Measurements from ENCODE around the gene RLF. TPM values are rescaled to one million over a fixed set of nuclear protein-coding genes. Genes with fewer than 3 reads are reported as not detected.

The RLF gene
- total and polyA plus RNA-seq, 10 of the 15 experiments (the other 5 are each of a cell fraction or from before 2014, with no cell fraction given), result 2.0 to 19.8 (median 8.7) TPM

- no peaks in the 10 kb centered on the region for H4K20me1 ChIP-seq (ENCODE audit: control insufficient read depth, insufficient read depth)
- no peaks in the 10 kb centered on the region for H3K27me3 ChIP-seq (replicated peaks in 1 of 2; ENCODE audit: control insufficient read depth in 2 of 2, insufficient read depth in 2 of 2, low read length in 1 of 2)
- H3K9me3 ChIP-seq (replicated peaks; ENCODE audit: control insufficient read depth, insufficient read depth, low read length), result no peaks in the 10 kb centered on the region
- no peak overlapping the region for H2AFZ ChIP-seq (ENCODE audit: control insufficient read depth, low read depth, low read length)
- peaks cover 13% of the 10 kb centered on the region for H3K4me1 ChIP-seq (ENCODE audit: control insufficient read depth, insufficient read depth, low read length)
- ATAC-seq, result peak; percentile 41
- FAIRE-seq, result no peak
- SMC1A ChIA-PET (ENCODE audit: uncharacterized antibody, unreplicated experiment), result interaction anchor here (0.8 to 4.3 kb wide), 17 partner anchors 9 to 89 kb away, joined by 3 to 44 read pairs (median 4); partner anchors contain the start of gene ZMPSTE24
- RAD21 ChIA-PET (ENCODE audit: unreplicated experiment), result interaction anchor here (1.0 to 4.0 kb wide), 9 partner anchors 10 to 163 kb away, joined by 3 to 28 read pairs (median 4); no protein-coding TSS in a partner anchor
- TF ChIP-seq, protein P1, sequence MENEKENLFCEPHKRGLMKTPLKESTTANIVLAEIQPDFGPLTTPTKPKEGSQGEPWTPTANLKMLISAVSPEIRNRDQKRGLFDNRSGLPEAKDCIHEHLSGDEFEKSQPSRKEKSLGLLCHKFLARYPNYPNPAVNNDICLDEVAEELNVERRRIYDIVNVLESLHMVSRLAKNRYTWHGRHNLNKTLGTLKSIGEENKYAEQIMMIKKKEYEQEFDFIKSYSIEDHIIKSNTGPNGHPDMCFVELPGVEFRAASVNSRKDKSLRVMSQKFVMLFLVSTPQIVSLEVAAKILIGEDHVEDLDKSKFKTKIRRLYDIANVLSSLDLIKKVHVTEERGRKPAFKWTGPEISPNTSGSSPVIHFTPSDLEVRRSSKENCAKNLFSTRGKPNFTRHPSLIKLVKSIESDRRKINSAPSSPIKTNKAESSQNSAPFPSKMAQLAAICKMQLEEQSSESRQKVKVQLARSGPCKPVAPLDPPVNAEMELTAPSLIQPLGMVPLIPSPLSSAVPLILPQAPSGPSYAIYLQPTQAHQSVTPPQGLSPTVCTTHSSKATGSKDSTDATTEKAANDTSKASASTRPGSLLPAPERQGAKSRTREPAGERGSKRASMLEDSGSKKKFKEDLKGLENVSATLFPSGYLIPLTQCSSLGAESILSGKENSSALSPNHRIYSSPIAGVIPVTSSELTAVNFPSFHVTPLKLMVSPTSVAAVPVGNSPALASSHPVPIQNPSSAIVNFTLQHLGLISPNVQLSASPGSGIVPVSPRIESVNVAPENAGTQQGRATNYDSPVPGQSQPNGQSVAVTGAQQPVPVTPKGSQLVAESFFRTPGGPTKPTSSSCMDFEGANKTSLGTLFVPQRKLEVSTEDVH (IDR thresholded peaks at IDR 0.05; ENCODE audit: low read depth, partially characterized antibody), result peak; percentile 36
- no peak for TF ChIP-seq PAX5 (IDR thresholded peaks at IDR 0.05; ENCODE audit: borderline replicate concordance, low read depth, low read length)
- peak; percentile 19; the same call in 1 of the 2 replicates for TF ChIP-seq SMARCA5 (IDR thresholded peaks at IDR 0.05)
- peak; percentile 30; the same call in 1 of the 2 replicates for TF ChIP-seq POLR2AphosphoS2 (IDR thresholded peaks at IDR 0.05; ENCODE audit: low read depth, low read length)
- TF ChIP-seq USF1 (IDR thresholded peaks at IDR 0.05; ENCODE audit: borderline replicate concordance, extremely low read length, insufficient read depth, low read depth, low read length), result no peak
- H3K9ac ChIP-seq (ENCODE audit: control insufficient read depth, insufficient read depth, low read length), result no peak overlapping the region
- DNase-seq (ENCODE audit: low read depth, low spot score), result no peak
- H3K4me3 ChIP-seq, result no peak overlapping the region
- H3K79me2 ChIP-seq (ENCODE audit: control insufficient read depth, insufficient read depth, low read length), result no peaks in the 10 kb centered on the region
- in situ Hi-C loops (cut with MboI), result no loop called here
- H3K36me3 ChIP-seq (ENCODE audit: control insufficient read depth in 2 of 2, insufficient read depth in 2 of 2, low read length in 1 of 2), result peaks cover 0 to 23% of the 10 kb centered on the region in 2 experiments; a peak in 3 of 4 replicates
- no TSS peak for BruUV-seq (replicated peaks)
- H3K4me2 ChIP-seq (ENCODE audit: control insufficient read depth, insufficient read depth), result peak overlapping the region; percentile 69
- intact Hi-C loops (cut with micrococcal nuclease; ENCODE audit: unreplicated experiment), result no loop called here
- H3K27ac ChIP-seq (ENCODE audit: control insufficient read depth, insufficient read depth), result peak overlapping the region; percentile 60
- CTCF ChIA-PET, result interaction anchor here (0.9 to 6.9 kb wide), 10 partner anchors 10 to 97 kb away, joined by 3 to 33 read pairs (median 8); partner anchors contain the start of gene ZMPSTE24
- POLR2A ChIA-PET, result interaction anchor here (0.5 to 3.3 kb wide), 11 partner anchors 10 to 152 kb away, joined by 3 to 23 read pairs (median 5); partner anchors contain the start of gene ZMPSTE24
- WGBS (ENCODE audit: insufficient coverage, insufficient replicate concordance, low lambda C conversion rate, missing lambda C conversion rate), result 15% methylated on average over 1 of the region's 1 CpG
Observed at GRCh38 chr1:40241362-40241761, 80.2 kb downstream of the RLF start.

All from GM12878 (cell line).